Fibroblast of skin of scalp (primary cell): ENCODE results near the gene CDK17.

Experiments used
- DNase-seq: peaks from one replicate; pipeline ENCODE4 v3.0.0-alpha.2; 2013

CDK17 gene

DNA sequence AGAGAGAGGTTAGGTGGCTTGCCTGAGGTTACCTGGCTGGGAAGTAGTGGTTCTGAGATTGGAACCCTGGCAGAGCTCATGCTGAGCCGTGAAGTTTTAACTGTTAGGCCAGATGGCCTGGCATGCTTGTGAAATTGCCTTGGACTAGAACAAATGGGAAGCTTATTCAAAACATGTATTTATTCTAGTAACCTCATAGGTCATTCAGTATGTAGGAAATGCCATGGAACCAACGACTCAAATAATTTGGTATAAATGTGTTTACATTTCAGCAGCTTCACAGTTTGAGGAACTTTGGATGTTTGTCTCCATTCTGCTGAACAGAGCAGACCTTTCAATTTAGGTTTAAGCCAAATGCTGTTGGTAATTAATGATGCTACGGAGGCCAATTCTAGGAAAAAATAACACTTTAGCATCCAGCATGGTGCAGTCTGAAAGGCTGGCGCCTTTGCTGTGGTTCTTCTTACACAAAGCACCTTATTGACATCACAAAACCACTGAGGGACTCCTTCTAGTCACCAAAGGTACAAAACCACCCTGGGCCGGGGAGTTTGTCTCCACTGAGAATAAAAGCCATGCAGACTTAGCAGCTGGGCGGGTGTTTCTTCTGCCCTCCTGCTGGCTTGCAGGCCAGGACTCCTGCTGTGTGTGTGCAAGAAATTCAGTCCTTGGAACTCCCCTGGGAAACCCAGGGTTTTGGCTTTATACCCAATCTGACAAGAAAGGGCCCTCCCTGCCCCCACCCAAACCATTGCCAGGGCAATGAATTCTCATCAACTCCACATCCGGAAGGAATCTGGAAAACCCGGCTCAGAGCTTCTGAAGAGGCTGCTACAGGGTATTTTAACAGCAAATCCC is 141.9 kb downstream of the CDK17 start:
- DNase-seq: peak; percentile 84

DNA sequence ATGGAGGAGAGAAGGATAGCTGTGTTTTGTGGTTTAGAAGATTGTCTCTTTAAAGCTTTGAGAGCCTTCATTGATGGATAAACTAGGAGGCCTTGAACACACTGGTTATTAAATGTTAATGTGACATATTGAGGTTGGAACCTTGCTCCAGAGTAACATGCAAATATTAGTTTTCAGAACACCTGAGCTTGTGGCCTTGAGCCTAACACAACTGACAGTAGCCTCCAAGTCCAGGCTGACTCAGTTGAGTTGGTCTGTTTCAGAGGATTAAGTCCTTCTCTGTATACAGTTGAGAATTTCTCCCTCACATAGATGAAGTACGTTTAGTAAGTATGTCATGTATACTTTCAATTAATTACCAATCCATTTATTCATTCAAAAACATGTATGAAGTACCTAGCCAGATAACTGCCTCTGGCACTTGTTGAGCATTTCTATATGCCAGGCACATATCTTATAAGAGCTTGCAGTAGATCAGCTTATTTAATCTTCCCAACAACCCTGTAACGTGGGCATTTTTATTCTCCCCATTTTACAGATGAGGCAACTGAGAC is 142.6 kb downstream of the CDK17 start:
- DNase-seq: no peak

DNA sequence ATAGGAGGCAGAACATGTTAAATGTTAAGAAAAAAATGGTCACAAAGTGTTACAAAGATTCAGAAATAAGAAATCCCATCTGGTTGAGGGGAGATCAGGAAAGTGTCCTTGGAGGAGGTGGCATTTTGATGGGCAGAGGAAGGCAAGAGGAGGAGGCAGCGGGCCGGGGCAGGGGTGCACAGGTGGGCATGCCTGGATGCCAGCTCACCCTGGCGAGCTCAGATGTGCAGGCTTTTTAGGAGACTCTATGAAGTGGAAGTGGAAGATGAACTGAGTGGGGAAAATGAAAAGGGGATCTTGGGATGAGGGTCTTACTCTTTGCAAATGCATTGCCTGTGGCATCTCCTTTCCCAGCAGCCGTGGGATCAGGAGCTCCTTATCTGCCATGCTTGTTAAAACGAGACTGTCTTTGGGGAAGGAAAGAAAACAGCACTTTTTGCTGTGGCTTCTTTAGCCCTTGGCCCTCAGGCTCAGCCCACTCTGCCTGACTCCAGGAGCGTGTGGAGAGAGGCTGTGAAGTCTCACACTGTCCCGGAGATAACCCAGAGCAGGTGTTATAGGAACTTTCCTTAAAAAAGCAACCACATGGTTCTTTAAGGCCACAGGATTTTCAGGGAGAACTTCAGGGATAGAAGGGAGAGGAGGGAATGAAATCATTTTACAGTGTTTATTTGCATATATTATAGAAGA is 143.4 kb downstream of the CDK17 start:
- no peak for DNase-seq

DNA sequence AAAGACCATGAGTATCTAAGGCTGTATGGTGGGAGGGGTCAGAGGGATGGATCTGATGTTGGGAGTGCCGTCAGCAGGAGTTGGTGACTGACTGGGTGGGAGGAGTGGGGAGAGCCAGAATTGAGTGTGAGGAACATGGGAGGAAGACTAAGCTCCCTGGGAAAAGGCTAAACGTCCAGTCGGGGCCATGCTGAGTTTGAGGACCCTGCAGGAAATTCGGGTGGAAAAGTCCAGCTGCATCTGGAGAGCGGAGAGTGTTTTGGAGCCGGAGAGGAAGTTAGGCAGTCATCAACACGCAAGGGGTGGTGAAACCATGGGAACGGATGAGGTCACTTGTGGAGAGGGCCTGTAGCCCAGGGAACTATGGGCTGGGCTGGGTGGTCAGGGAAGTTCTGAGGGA is 145.2 kb downstream of the CDK17 start:
- DNase-seq: no peak

DNA sequence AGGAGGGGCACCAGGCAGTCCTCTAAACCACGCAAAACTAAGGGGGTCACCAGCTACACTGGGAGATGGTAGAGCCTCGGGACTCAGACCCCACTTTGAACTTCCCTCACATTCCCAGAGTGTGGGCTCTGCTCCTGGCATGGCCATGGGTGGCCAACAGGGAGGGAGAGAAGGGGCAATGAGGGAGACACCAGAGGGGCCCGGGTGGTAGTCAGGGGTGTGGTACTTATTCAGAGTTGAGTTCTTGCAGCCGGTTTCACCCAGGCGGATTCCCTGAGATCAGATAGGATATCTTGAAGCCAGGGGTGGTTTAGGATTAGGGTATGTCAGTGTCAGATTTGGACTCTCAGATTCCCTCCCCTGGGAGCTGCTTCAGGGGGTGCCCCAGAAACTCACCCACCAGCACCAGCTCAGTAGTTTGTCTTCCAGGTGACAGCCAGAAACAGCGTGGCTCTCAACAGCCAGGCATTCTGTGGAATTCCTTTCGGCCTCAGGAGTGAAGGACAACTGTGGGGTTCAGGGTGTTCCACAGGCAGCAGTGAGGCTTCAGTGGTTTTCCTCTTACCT is 150.0 kb downstream of the CDK17 start:
- DNase-seq: no peak

DNA sequence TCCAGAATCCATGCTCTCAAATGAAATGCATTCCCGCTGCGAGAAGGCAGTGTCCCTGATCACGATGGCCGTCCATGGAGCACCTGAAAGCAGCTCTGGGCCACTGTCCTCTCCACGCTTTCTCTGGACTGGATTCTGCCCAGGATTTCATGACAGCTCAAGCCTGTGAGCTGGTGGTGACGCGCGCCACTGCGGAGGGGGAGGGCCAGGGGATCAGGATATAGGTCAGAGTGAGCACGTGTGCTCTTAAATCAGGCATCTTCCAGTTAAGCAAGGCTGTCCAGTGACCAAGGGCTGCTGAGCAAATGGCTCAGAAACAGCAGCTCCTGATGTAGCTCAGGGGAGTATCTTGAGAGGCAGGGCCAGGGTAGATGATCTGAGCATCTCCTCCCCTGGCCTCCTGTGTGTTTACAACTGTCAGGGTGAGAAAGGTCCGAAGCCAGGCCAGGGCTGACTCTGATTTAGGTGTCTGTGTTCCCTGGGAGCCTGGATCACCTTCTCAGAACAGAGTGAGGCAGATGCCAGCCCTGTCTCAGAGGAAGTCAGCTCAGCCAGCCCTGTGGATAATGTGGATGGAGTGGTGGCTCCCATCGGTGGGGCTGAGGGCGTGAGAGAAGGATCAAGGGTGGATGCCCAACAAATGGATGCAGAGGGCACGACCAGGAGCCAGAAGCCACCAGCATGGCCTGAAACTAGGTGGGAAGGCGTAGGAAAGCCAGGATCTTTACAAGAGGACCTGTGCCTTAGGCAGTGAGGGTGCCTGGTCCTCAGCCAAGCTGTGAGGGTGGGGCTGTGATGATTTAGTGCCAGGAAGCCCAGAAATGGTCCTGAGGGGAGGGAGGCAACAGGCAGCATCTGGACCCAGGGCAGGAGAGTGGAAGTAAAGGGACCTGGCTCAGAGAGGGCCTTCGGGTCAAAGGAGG is 150.8 kb downstream of the CDK17 start:
- peak; percentile 24 for DNase-seq

DNA sequence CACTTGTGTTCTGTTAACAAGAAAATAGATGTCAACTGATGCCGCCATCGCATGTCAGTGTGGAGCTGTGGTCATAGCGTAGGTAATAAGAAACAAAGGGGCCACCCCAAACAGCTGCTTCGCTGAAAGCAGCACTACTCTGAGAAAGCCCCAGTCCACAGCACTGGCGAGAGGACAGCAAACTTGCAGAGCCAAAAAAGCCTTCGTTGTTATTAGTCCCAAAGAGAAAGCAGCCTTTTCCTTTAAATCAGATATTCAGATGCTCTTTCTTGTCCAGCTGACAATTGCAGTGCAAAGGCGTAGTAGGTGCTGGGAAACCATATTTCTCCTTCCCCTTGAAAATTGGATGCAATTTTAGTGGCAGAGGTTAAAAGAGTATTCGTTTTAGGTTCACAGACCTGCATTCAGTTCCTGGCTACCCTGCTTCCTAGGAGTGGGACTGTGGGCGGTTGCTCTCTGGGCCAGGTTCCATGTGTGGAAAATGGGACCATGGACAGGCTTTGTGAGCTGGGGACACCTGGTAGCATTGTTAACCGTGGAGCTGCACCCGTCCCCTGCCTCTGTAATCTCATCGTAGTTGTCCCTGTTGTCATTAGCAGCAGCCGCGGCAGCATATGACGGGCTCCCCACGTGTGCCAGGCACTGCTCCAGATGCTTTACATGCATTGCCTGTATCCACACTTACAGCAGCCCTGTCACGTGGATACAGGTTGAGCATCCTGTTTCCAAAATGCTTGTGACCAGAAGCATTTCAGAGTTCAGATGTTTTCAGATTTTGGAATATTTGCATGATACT is 151.9 kb downstream of the CDK17 start:
- no peak for DNase-seq

DNA sequence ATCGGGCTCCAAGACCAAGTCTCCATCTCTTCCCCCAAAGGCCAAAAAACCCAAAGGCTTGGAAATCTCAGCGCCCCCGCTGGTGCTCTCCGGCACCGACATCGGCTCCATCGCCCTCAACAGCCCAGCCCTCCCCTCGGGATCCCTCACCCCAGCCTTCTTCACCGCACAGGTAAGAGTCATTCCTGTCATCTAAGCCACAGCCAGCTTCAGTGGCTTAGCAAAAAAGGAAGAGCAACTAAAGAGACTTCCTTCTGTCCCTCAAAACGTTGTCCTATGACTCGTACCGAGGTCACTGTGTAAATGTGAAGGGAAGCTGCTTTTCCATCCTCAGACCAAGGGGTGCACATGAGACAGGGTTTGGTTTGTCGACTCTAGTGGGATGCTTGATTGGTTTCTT is 152.7 kb downstream of the CDK17 start:
- DNase-seq: peak; percentile 50

DNA sequence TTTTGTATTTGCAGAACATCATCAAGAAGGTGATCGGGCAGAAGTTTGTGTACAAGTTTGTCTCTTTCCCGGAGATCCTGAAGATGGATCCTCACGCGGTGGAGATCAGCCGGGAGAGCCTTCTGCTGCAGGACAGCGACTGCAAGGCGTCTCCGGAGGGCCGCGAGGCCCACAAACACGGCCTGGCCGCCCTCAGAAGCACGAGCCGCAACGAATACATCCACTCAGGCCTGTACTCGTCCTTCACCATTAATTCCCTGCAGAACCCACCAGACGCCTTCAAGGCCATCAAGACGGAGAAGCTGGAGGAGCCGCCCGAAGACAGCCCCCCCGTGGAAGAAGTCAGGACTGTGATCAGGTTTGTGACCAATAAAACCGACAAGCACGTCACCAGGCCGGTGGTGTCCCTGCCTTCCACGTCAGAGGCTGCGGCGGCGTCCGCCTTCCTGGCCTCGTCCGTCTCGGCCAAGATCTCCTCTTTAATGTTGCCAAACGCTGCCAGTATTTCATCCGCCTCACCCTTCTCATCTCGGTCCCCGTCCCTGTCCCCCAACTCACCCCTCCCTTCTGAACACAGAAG is 153.2 kb downstream of the CDK17 start:
- DNase-seq: no peak

DNA sequence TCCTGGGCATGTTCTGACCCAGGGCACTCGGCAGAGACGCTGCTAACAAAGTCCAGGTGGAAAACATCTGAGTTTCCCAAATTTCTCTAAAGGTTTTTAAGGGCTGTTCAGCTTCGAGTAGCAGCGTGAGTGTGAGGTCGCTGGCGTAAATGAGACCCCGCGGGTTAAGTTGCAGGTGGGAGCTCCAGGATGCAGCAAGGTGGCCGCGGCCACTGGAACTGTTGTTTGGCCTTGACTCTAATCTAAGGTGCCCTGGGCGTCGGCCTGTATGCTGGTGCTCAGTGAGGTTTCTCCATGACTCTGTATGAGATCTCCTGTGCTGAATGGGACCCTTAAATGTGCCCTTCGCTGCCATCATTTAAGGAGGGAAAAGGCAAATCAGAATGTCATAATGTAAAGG is 155.4 kb downstream of the CDK17 start:
- no peak for DNase-seq

DNA sequence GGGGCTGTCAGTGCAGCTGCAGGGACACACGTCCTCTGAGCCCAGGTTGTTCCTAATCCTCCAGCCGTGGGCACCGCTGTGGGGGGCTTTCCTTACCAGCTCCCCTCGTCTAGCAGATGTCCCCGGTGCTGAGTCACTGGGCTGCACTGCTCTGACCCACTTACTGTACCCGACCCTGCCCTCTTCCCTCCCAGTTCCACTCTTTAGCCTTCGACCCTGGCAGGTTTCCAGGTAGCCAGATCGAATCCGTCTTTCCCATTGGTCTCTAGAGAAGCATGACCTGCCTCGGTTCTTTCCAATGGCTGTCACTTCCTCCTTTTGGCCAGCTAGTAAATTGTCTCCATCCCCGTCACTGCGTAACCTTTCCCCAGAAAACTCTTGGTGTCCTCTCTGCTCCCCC is 157.6 kb downstream of the CDK17 start:
- DNase-seq: no peak

DNA sequence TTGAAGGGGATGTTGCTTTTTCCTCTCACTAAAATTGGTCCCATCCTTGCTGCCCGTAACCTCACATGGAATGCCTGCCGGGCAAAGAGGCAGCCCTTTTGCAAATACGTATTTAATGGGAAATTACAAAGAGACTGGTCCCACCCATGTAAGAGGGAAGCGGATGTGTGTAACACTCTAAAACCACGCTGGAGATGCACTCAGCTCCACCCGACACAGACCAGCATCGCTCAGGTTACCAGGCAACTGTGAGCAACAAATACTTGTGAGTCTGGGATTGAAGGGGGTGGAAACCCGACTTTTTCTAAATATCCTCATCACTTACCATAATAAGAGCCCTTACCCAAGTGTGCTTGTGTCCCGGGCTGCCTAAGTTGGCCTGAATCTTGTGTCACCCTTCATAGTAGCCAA is 158.4 kb downstream of the CDK17 start:
- peak; percentile 67 for DNase-seq

DNA sequence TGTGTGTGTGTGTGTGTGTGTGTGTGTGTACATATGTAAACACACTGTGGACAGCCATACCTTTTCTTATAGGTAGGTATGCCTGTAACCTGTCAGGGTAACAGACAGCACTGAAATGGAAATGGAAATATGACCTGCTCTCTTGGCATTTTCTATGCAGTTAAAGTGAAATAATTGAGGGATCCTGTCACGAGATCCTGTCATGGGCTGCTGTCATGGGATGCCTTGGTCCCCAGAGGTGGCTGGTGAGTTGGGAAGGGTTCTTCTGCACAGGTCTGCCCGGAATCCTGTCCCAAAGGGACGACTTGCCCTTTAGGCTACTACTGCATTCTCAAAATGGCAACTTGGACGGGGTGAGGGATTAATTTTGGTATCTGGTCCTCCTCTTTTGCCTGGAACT is 158.8 kb downstream of the CDK17 start:
- DNase-seq: no peak

DNA sequence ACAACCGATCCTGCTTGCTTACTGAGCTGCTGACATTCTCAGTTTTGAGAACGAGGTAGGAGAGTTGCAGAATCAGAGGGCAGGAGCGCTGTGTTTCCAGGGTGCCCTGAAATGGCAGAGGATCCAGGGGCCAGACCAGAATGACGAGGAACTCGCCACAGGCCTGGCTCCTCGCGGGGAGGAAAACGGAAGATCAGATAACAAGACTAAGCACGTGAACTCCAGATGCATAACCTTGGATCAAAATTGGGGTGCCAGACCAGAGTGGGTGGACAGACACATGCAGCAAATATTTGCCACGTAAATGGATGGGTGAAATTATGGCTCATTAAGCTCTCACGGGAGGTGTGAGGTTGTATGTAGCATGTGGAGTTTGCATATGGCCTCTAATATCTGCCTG is 159.6 kb downstream of the CDK17 start:
- no peak for DNase-seq

DNA sequence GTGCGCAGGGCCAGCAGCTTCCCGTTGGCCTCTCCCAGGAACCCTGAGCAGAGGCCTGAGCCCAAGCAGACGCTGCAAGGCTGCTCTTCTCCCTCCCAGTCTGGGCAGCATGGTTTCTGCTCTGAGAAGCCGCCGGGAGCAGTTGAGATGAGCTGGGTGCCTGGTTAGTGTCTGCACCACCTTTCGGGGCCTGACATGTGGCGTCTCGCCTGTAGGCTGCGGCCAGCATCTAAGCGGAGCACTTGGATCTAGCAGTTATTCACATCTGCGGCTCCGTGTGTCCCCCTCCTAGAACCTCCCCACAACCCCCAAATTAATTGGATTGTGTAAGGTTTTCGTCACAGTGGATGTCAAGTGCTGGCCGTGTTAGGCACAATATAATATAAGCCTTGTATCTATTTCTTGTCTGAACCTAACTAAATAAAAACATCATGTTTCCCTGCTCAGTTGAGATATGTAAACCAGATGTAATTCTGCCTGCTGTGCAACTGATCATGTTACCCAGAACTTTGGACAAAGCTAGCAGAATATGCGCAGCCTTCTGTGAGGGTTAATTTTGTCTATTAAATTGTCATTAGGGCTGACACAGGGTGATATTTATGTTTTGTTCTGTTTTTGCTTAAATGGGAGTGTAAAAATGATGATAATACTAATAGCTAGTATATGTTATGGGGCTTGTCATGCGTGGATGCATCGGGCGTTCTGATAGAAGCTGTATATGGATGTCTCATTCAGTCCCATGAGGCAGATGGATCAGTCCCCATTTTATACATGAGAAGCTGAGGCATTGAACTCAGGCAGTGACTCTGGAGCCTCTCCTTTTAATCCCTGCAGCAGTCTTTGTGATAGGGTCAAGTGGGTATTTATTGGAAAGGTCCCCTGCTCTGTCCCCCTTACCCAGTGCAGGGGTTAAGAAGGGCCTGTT is 160.3 kb downstream of the CDK17 start:
- no peak for DNase-seq

DNA sequence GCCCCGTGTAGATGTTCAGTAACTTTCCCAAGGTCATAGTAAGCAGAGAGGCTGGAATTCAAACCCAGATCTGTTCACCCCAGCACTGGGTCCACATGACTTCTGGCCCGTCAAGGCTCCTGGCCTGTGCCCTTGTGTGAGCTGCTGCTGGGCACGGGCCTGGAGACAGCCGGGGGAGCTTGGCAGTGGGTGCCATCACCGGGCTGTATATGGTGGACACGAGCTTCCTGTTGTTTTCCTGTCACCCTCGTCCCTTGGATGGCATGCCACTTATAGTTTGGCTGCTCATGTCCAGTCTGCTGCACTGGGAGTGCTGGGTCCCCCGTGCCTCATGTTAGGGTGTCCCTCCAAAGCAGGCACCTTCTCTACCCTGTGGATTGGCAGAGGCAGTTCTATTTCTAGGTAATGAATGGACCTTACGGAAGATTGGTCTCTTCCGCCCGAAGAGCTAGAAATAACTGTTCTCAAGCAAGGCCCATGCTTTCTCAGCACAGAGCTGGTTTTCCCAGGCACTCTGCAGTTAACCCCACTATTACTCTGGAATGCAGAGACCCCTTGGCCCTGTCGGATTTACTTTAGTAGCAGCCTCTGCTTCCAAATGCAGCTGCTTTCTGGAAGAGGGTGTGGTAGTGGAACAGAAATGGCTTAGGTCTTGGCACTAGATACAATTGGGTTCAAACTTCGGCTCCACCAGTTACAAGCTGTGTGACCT is 161.7 kb downstream of the CDK17 start:
- no peak for DNase-seq

DNA sequence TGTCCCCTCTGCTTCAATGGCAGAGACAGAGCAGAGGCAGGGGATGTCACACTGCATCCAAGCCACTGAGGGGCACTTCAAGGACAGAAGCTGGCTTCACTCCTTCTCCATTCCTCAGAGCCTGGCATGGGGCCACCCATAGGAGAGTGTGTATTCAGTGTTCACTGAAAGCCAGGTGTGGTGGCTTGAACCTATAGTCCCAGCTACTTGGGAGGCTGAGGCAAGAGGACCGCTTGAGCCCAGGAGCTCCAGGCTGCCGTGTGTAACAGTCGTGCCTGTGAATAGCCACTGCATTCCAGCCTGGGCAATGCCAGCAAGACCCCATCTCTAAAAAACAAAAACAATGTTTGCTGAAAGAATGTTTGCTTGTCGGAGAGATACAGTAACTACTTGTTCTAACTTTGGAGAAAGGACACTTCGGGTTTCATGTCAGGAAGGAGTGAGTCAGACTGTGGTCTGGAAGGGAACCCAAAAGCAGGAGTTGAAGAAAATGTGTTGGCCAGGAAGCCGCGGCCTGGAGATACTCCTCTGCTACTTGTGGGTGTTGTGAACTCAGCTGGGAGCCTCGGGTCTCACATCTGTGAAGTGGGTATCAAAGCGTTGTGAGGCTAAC is 162.7 kb downstream of the CDK17 start:
- DNase-seq: peak; percentile 94

DNA sequence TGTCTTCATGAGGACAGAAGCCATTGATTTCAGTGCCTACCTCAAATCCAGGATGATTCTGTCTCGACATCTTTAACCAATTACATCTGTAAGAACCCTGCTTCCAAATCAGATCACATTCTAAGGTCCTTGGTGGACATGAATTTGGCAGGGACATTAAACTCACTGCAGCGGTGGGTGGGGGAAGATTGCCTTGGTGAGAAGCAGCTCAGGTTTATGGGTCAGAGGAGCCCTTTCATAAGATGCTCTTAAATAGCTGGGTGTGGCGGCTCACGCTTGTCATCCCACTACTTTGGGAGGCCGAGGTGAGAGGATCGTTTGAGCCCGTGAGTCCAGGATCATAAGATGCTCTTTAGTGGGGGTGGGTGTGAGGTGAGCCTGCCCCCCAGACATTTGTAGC is 163.2 kb downstream of the CDK17 start:
- no peak for DNase-seq
